PFSK-1 (cell line): ENCODE measurements around the gene SMAD2.

ENCODE experiments used
- FOXP2 ChIP-seq: optimal IDR thresholded peaks from 2 replicates; pipeline ENCODE3; 2011; ENCODE audit warnings: borderline replicate concordance, control low read depth, inconsistent platforms; ENCODE audit not compliant: insufficient read depth; ENCODE audit errors: extremely low read length, extremely low read depth
- POLR2AphosphoS5 ChIP-seq: IDR thresholded peaks from 2 replicates; pipeline ENCODE4 v1.6.1; 2012; ENCODE audit warnings: low read depth, mild to moderate bottlenecking, control low read depth, low read length, moderate library complexity
- SIN3A ChIP-seq: IDR thresholded peaks from 2 replicates; pipeline ENCODE4 v1.6.1; 2012; ENCODE audit warnings: mild to moderate bottlenecking, low read length, moderate library complexity, borderline replicate concordance; ENCODE audit not compliant: insufficient read depth
- TAF1 ChIP-seq: IDR thresholded peaks from 2 replicates; pipeline ENCODE4 v1.6.1; 2012; ENCODE audit warnings: low read length, control low read depth, borderline replicate concordance; ENCODE audit not compliant: insufficient read depth
- TF ChIP-seq, protein P1 (sequence below), 2 experiments: IDR thresholded peaks; 2 replicates each; pipeline versions ENCODE4 v1.6.1 to v1.8.0; 2011 to 2012; ENCODE audit warnings: low read depth in 2 of 2, low read length in 2 of 2, control low read depth in 1 of 2, inconsistent platforms in 1 of 2, mild to moderate bottlenecking in 1 of 2, moderate library complexity in 1 of 2; ENCODE audit not compliant: insufficient read depth in 1 of 2

Gene SMAD2

DNA sequence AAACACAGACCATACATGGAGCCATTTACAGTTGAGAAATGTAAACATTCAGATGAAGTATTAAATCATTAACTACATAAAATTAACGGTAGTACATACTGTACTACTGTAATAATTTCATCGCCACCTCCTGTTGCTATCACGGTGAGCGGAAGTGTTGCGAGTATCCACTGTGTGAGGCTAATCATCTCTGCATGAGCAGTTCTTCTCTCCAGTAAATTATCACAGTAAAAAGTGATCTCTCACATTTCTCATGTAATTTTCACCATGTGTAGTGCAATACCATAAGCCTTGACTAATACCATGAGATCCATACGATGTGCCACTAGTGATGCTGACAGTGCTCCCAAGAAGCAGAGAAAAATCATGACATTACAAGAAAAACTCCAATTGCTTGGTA is 21.9 kb downstream of the SMAD2 start:
- TF ChIP-seq POLR2AphosphoS5 (no peak), SIN3A (no peak), FOXP2 (no peak), TAF1 (no peak)
- TF ChIP-seq, protein P1, sequence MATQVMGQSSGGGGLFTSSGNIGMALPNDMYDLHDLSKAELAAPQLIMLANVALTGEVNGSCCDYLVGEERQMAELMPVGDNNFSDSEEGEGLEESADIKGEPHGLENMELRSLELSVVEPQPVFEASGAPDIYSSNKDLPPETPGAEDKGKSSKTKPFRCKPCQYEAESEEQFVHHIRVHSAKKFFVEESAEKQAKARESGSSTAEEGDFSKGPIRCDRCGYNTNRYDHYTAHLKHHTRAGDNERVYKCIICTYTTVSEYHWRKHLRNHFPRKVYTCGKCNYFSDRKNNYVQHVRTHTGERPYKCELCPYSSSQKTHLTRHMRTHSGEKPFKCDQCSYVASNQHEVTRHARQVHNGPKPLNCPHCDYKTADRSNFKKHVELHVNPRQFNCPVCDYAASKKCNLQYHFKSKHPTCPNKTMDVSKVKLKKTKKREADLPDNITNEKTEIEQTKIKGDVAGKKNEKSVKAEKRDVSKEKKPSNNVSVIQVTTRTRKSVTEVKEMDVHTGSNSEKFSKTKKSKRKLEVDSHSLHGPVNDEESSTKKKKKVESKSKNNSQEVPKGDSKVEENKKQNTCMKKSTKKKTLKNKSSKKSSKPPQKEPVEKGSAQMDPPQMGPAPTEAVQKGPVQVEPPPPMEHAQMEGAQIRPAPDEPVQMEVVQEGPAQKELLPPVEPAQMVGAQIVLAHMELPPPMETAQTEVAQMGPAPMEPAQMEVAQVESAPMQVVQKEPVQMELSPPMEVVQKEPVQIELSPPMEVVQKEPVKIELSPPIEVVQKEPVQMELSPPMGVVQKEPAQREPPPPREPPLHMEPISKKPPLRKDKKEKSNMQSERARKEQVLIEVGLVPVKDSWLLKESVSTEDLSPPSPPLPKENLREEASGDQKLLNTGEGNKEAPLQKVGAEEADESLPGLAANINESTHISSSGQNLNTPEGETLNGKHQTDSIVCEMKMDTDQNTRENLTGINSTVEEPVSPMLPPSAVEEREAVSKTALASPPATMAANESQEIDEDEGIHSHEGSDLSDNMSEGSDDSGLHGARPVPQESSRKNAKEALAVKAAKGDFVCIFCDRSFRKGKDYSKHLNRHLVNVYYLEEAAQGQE (IDR thresholded peaks at IDR 0.05; ENCODE audit: insufficient read depth in 1 of 2, low read depth in 2 of 2, low read length in 2 of 2): no peak

GRCh38 chr18:47906408-47906807 is 24.1 kb downstream of the SMAD2 start:
- TF ChIP-seq POLR2AphosphoS5 (no peak), SIN3A (no peak), FOXP2 (no peak), TAF1 (no peak)
- TF ChIP-seq, protein P1 (IDR thresholded peaks at IDR 0.05; ENCODE audit: insufficient read depth in 1 of 2, low read depth in 2 of 2, low read length in 2 of 2): no peak

DNA sequence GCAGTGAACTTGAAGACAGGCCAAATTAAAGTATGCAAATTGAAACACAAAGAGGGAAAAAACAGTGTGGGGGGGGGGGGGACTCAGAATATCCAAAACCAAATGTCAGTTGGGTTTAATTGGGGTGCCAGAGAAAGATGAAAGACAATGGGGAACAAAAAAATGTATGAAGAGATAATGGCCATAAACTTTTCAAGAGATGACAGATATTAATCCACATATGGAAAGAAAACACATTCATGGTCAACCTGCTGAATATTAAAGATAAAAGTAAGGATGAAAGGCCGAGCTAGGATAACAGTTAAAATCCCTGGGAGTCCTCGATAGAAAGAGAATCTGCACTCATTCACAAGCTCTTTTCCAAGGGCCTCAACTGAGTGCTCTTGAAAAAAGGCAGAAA is 26.6 kb downstream of the SMAD2 start:
- TF ChIP-seq, protein P1 (IDR thresholded peaks at IDR 0.05; ENCODE audit: insufficient read depth in 1 of 2, low read depth in 2 of 2, low read length in 2 of 2): no peak
- no peak for TF ChIP-seq FOXP2
- no peak for TF ChIP-seq SIN3A
- no peak for TF ChIP-seq TAF1

- TF ChIP-seq, protein P1 (IDR thresholded peaks at IDR 0.05; ENCODE audit: insufficient read depth in 1 of 2, low read depth in 2 of 2, low read length in 2 of 2): no peak
- TF ChIP-seq POLR2AphosphoS5 (no peak), FOXP2 (no peak), TAF1 (no peak), SIN3A (no peak)
These were observed 28.7 kb downstream of the SMAD2 start for GRCh38 chr18:47901624-47902362.
